Activated CD4-positive, alpha-beta T cell treated with anti-CD3 and anti-CD28 coated beads for 24 hours (primary cell): ENCODE measurements around the gene POU6F1.

Experiments used
- DNase-seq, 2 donors: peaks; one replicate each; pipeline ENCODE4 v3.0.0-alpha.2; 2020; ENCODE audit warnings: low read depth in 2 of 2

POU6F1 gene

GRCh38 chr12:51162217-51162616, 55.6 kb downstream of the POU6F1 start:
- DNase-seq, result no peak

- DNase-seq, result no peak
These were observed 56.9 kb downstream of the POU6F1 start for GRCh38 chr12:51160814-51161459.

- DNase-seq, result no peak
These were observed 61.6 kb downstream of the POU6F1 start for GRCh38 chr12:51156245-51156765.

GRCh38 chr12:51152953-51153352, 64.9 kb downstream of the POU6F1 start:
- DNase-seq, result no peak

- DNase-seq, result no peak
These were observed 67.1 kb downstream of the POU6F1 start for GRCh38 chr12:51150777-51151176.

GRCh38 chr12:51147309-51147708, 70.6 kb downstream of the POU6F1 start:
- DNase-seq, result no peak

GRCh38 chr12:51139292-51139844, 78.5 kb downstream of the POU6F1 start:
- no peak for DNase-seq
